Progenitor cell of endocrine pancreas (in vitro differentiated cells): ENCODE data around the gene SCIMP. TPM values are rescaled to one million over a fixed set of nuclear protein-coding genes. Genes with fewer than 3 reads are reported as not detected.
"Not testable (repeated sequence)": the region's sequence is repeated elsewhere in the genome, so short reads cannot be mapped to it uniquely, and the experiment has no call there.

Experiments used
- DNase-seq: peaks from one replicate; pipeline ENCODE4 v3.0.0; 2021; ENCODE audit warnings: low spot score; ENCODE audit not compliant: unreplicated experiment
- H3K27ac Mint-ChIP-seq: 2 replicates; pipeline ENCODE4 v1.8.0; 2021; ENCODE audit warnings: mild to moderate bottlenecking, moderate library complexity, mixed read lengths
- H3K27me3 Mint-ChIP-seq: 2 replicates; pipeline ENCODE4 v1.8.0; 2021; ENCODE audit warnings: mixed read lengths
- H3K36me3 Mint-ChIP-seq: 2 replicates; pipeline ENCODE4 v1.8.0; 2022; ENCODE audit warnings: mixed read lengths; ENCODE audit not compliant: insufficient read depth
- H3K4me1 Mint-ChIP-seq: 2 replicates; pipeline ENCODE4 v1.8.0; 2021; ENCODE audit warnings: low read depth, mixed read lengths
- H3K4me3 Mint-ChIP-seq: 2 replicates; pipeline ENCODE4 v1.8.0; 2021; ENCODE audit warnings: low read depth, mild to moderate bottlenecking, moderate library complexity, mixed read lengths
- H3K9me3 Mint-ChIP-seq: 2 replicates; pipeline ENCODE4 v1.8.0; 2021; ENCODE audit warnings: low read depth, mixed read lengths
- total RNA-seq: library from RNA; stranded (reverse); gene quantifications from 2 replicates; pipeline ENCODE4 v1.2.1, GENCODE V29; 2021
- TF ChIP-seq, protein P1 (sequence below): fragments of 200-600 bp; sonication (generic); IDR thresholded peaks from one replicate; pipeline ENCODE4 v1.5.0; 2021; ENCODE audit warnings: antibody characterized with exemption, mild to moderate bottlenecking; ENCODE audit not compliant: unreplicated experiment

SCIMP gene
- total RNA-seq, 1 donor from 2014 or later: not detected

DNA sequence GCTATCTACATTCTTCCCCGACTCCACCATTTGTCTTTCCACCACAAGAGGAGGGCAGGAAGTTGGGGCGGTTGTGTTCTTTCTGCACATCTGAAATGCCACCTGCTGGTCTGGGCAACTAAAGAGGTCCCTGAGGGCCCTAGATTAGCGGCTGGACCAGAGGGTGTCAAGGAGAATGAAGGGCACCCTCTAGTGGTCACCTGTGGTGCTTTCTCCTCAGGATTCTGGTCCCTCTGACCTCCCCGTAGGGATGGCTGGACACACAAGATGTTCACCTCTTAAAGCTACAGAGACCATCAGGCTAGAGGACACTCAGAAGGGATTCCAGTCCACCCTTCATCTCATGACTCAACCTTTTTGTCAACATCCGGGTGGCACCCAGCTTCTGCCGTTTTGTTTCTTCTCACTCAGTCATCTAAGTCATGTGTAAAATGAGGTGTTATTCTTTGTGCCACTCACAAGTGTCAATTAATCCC lies 2.9 kb upstream of the SCIMP start:
- H3K9me3 Mint-ChIP-seq: no peaks in the 10 kb centered on the region
- H3K36me3 Mint-ChIP-seq: peaks cover 9% of the 10 kb centered on the region
- peak; percentile 18 for DNase-seq
- H3K4me3 Mint-ChIP-seq: no peak overlapping the region
- TF ChIP-seq, protein P1, sequence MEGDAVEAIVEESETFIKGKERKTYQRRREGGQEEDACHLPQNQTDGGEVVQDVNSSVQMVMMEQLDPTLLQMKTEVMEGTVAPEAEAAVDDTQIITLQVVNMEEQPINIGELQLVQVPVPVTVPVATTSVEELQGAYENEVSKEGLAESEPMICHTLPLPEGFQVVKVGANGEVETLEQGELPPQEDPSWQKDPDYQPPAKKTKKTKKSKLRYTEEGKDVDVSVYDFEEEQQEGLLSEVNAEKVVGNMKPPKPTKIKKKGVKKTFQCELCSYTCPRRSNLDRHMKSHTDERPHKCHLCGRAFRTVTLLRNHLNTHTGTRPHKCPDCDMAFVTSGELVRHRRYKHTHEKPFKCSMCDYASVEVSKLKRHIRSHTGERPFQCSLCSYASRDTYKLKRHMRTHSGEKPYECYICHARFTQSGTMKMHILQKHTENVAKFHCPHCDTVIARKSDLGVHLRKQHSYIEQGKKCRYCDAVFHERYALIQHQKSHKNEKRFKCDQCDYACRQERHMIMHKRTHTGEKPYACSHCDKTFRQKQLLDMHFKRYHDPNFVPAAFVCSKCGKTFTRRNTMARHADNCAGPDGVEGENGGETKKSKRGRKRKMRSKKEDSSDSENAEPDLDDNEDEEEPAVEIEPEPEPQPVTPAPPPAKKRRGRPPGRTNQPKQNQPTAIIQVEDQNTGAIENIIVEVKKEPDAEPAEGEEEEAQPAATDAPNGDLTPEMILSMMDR: peak; percentile 64
- H3K27ac Mint-ChIP-seq: no peak overlapping the region
- H3K4me1 Mint-ChIP-seq: peaks cover 8% of the 10 kb centered on the region
- H3K27me3 Mint-ChIP-seq: no peaks in the 10 kb centered on the region

DNA sequence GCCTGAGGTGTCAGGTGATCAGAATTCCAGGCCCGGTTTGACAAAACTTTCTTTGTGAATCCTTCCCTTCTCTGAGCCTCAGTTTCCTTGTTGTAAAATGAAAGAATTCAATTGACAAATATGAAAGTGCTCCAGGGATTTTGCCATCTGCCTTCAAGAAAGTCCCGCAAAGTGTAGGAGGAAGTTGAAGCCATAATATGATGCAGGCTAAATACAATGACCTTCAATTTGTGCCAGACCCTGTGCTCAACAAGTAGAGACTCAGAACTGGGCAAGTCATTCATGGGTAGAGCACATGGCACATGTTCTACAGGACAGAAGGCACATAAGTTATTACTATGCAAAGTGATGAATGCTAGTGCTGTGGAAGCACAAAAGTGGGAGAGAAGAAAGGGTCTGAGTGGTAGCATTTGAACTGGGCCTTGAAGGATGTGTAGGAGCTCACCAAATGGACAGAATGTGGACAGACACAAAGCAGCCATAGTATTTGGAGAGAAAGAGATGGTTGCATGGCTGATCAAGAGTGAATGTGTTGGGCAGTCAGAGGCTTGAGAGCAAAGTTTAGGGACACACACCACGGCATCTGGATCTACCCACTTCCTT lies 2.4 kb upstream of the SCIMP start:
- Mint-ChIP-seq H3K4me1 (peaks cover 8% of the 10 kb centered on the region), H3K9me3 (no peaks in the 10 kb centered on the region), H3K36me3 (peaks cover 9% of the 10 kb centered on the region), H3K27ac (no peak overlapping the region), H3K27me3 (no peaks in the 10 kb centered on the region), H3K4me3 (no peak overlapping the region)
- TF ChIP-seq, protein P1: no peak
- DNase-seq: no peak

- peaks cover 20% of the 10 kb centered on the region for H3K36me3 Mint-ChIP-seq
- DNase-seq, H3K27me3 Mint-ChIP-seq, H3K9me3 Mint-ChIP-seq, H3K4me1 Mint-ChIP-seq, H3K4me3 Mint-ChIP-seq, H3K27ac Mint-ChIP-seq: not testable (repeated sequence)
Observed at GRCh38 chr17:5233492-5233891, 1.2 kb downstream of the SCIMP start.

- DNase-seq: no peak
- Mint-ChIP-seq H3K27ac (no peak overlapping the region), H3K36me3 (peaks cover 15% of the 10 kb centered on the region), H3K27me3 (no peaks in the 10 kb centered on the region), H3K4me1 (peaks cover 3% of the 10 kb centered on the region), H3K9me3 (peaks cover 3% of the 10 kb centered on the region), H3K4me3 (no peak overlapping the region)
- TF ChIP-seq, protein P1: no peak
Observed at GRCh38 chr17:5226940-5227878, 7.5 kb downstream of the SCIMP start.

GRCh38 chr17:5225668-5226457 lies 8.8 kb downstream of the SCIMP start:
- Mint-ChIP-seq H3K4me3 (no peak overlapping the region), H3K4me1 (no peaks in the 10 kb centered on the region), H3K9me3 (no peaks in the 10 kb centered on the region), H3K36me3 (peaks cover 12% of the 10 kb centered on the region), H3K27me3 (no peaks in the 10 kb centered on the region), H3K27ac (no peak overlapping the region)
- DNase-seq: no peak
- TF ChIP-seq, protein P1: no peak

- H3K27me3 Mint-ChIP-seq, H3K36me3 Mint-ChIP-seq, H3K9me3 Mint-ChIP-seq, H3K4me3 Mint-ChIP-seq, DNase-seq, H3K27ac Mint-ChIP-seq, H3K4me1 Mint-ChIP-seq: not testable (repeated sequence)
Observed at GRCh38 chr17:5221912-5222311, 12.7 kb downstream of the SCIMP start.
